SK-N-MC (cell line): ENCODE data around the gene MAGI2.

Source experiments
- EZH2 ChIP-seq: fragments of 200-600 bp; sonication (generic); IDR thresholded peaks from one replicate; pipeline ENCODE4 v1.6.1; 2017; ENCODE audit warnings: antibody characterized with exemption
- FOXP2 ChIP-seq: optimal IDR thresholded peaks from 2 replicates; pipeline ENCODE3; 2011; ENCODE audit warnings: mild to moderate bottlenecking, moderate library complexity; ENCODE audit not compliant: insufficient read depth; ENCODE audit errors: extremely low read length, control extremely low read depth
- POLR2AphosphoS5 ChIP-seq: IDR thresholded peaks from 2 replicates; pipeline ENCODE4 v1.6.1; 2012; ENCODE audit warnings: mild to moderate bottlenecking, low read depth, low read length, borderline replicate concordance

DNA sequence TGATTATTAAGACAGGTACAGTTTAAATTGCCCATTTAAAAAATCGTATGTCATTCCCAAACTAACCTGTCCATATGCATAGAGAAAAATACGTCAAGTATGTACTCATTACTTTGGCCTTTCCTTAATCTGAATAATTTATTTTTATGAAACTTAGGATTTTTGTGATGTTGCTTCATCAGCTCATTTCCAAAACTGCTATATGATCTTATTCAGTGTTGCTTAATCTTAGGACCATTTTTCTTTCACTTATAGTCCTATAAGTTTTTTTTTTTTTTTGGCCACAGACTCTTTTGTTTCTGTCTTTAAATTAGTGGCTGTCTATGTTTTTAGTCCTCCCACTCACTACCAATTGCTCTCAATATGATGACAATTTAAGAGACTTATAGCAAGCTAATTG lies 1309.8 kb downstream of the MAGI2 start:
- TF ChIP-seq POLR2AphosphoS5 (no peak), EZH2 (no peak), FOXP2 (no peak)
